HepG2 (cell line): ENCODE data around the gene SIRPB2. TPM values are rescaled to one million over a fixed set of nuclear protein-coding genes. Genes with fewer than 3 reads are reported as not detected.
A peak's percentile ranks its signal among the peaks of the same experiment; 100 is the strongest.

Experiments used
- BRCA1 ChIP-seq: sonication (generic); formaldehyde crosslinking; IDR thresholded peaks from 2 replicates; pipeline ENCODE4 v1.4.0; 2020; ENCODE audit warnings: missing genetic modification reagents
- BRD4 ChIP-seq: sonication (generic); formaldehyde crosslinking; IDR thresholded peaks from 2 replicates; pipeline ENCODE4 v1.4.0; 2020; ENCODE audit warnings: missing genetic modification reagents
- CHCHD3 ChIP-seq: sonication (generic); formaldehyde crosslinking; IDR thresholded peaks from 2 replicates; pipeline ENCODE4 v1.8.0; 2022; ENCODE audit warnings: mild to moderate bottlenecking, missing genetic modification reagents, moderate library complexity
- CSRNP1 ChIP-seq: sonication (generic); formaldehyde crosslinking; IDR thresholded peaks from 2 replicates; pipeline ENCODE4 v1.8.1; 2023; ENCODE audit warnings: mild to moderate bottlenecking, missing genetic modification reagents
- FLYWCH1 ChIP-seq: sonication (generic); formaldehyde crosslinking; IDR thresholded peaks from 2 replicates; pipeline ENCODE4 v1.8.1; 2023; ENCODE audit warnings: mild to moderate bottlenecking, missing genetic modification reagents
- FOXP1 ChIP-seq, 2 experiments: fragments of 450-650 bp in 1 of 2; IDR thresholded peaks; 2 replicates each; pipeline ENCODE4 v1.6.1; 2017 to 2018; ENCODE audit warnings: antibody characterized with exemption in 1 of 2
- KLF12 ChIP-seq: sonication (generic); formaldehyde crosslinking; IDR thresholded peaks from 2 replicates; pipeline ENCODE4 v1.4.0; 2020; ENCODE audit warnings: missing genetic modification reagents, borderline replicate concordance
- LCORL ChIP-seq, 2 experiments: fragments of 450-650 bp in 1 of 2; sonication (generic) in 1 of 2; formaldehyde crosslinking in 1 of 2; IDR thresholded peaks; 2 replicates each; pipeline versions ENCODE4 v1.5.0 to v1.6.1; 2017 to 2020; ENCODE audit warnings: antibody characterized with exemption in 1 of 2, missing genetic modification reagents in 1 of 2
- NR0B2 ChIP-seq: sonication (generic); formaldehyde crosslinking; IDR thresholded peaks from 2 replicates; pipeline ENCODE4 v1.4.0; 2020; ENCODE audit warnings: mild to moderate bottlenecking, missing genetic modification reagents
- NR2F6 ChIP-seq, 2 experiments: IDR thresholded peaks; 2 replicates each; pipeline ENCODE4 v1.6.1; 2016; ENCODE audit warnings: antibody characterized with exemption in 1 of 2, mild to moderate bottlenecking in 1 of 2
- PHF8 ChIP-seq: sonication (generic); formaldehyde crosslinking; IDR thresholded peaks from 2 replicates; pipeline ENCODE4 v1.5.0; 2020; ENCODE audit warnings: missing genetic modification reagents
- POLR2A ChIP-seq, 2 experiments: IDR thresholded peaks; 2 replicates each; pipeline ENCODE4 v1.6.1; 2011; ENCODE audit warnings: low read depth in 2 of 2, low read length in 2 of 2, mild to moderate bottlenecking in 1 of 2, moderate library complexity in 1 of 2; ENCODE audit not compliant: insufficient read depth in 1 of 2
- TEAD3 ChIP-seq: optimal IDR thresholded peaks from 2 replicates; pipeline ENCODE3; 2016; ENCODE audit warnings: borderline replicate concordance
- ZKSCAN1 ChIP-seq: fragments of 150-350 bp; IDR thresholded peaks from 2 replicates; pipeline ENCODE4 v1.6.1; 2014; ENCODE audit warnings: low read length
- ZNF253 ChIP-seq: sonication (generic); formaldehyde crosslinking; IDR thresholded peaks from 2 replicates; pipeline ENCODE4 v1.8.0; 2022; ENCODE audit warnings: mild to moderate bottlenecking, missing genetic modification reagents, borderline replicate concordance
- ZNF274 ChIP-seq: sonication (generic); formaldehyde crosslinking; IDR thresholded peaks from 2 replicates; pipeline ENCODE4 v1.5.1; 2020; ENCODE audit warnings: mild to moderate bottlenecking, missing genetic modification reagents
- ZNF343 ChIP-seq: sonication (generic); formaldehyde crosslinking; IDR thresholded peaks from 2 replicates; pipeline ENCODE4 v1.4.0; 2020; ENCODE audit warnings: mild to moderate bottlenecking, missing genetic modification reagents
- ZNF543 ChIP-seq: sonication (generic); formaldehyde crosslinking; IDR thresholded peaks from 2 replicates; pipeline ENCODE4 v1.4.0; 2020; ENCODE audit warnings: mild to moderate bottlenecking, missing genetic modification reagents
- ZNF550 ChIP-seq: sonication (generic); formaldehyde crosslinking; IDR thresholded peaks from 2 replicates; pipeline ENCODE4 v1.4.0; 2020; ENCODE audit warnings: mild to moderate bottlenecking, missing genetic modification reagents, borderline replicate concordance
- ZNF607 ChIP-seq: sonication (generic); formaldehyde crosslinking; IDR thresholded peaks from 2 replicates; pipeline ENCODE4 v1.5.1; 2020; ENCODE audit warnings: missing genetic modification reagents, mild to moderate bottlenecking, borderline replicate concordance
- ZNF616 ChIP-seq: sonication (generic); formaldehyde crosslinking; IDR thresholded peaks from 2 replicates; pipeline ENCODE4 v1.5.0; 2020; ENCODE audit warnings: low read depth, mild to moderate bottlenecking, missing genetic modification reagents
- ZNF747 ChIP-seq: sonication (generic); formaldehyde crosslinking; IDR thresholded peaks from 2 replicates; pipeline ENCODE4 v1.8.1; 2023; ENCODE audit warnings: missing genetic modification reagents, mild to moderate bottlenecking, borderline replicate concordance
- polyA plus RNA-seq, 8 experiments: library from polyadenylated mRNA; depleted of rRNA in 3 of 8; stranded (reverse) in 7 of 8; unstranded in 1 of 8; fragments of >200 nt; fragmentation: Illumina TruSeq in 4 of 8; extraction: Trizol in 4 of 8; gene quantifications; 2 replicates each; pipeline versions ENCODE4 v1.2.1 to v1.2.3, GENCODE V29; 2011 to 2016; ENCODE audit warnings: low read depth in 4 of 8, missing spikeins in 1 of 8, mixed read lengths in 1 of 8; ENCODE audit not compliant: insufficient read depth in 1 of 8
- total RNA-seq, 5 experiments: library from RNA; depleted of rRNA; stranded (reverse); fragments of >200 nt; fragmentation: Illumina TruSeq; extraction: Trizol; gene quantifications; 2 replicates each; pipeline ENCODE4 v1.2.3, GENCODE V29; 2016; ENCODE audit warnings: low read depth in 1 of 5
- TF ChIP-seq, protein P1 (sequence below): sonication (generic); formaldehyde crosslinking; IDR thresholded peaks from 2 replicates; pipeline ENCODE4 v1.4.0; 2020; ENCODE audit warnings: mild to moderate bottlenecking, low read depth, missing genetic modification reagents
- TF ChIP-seq, protein P2 (sequence below): sonication (generic); formaldehyde crosslinking; IDR thresholded peaks from 2 replicates; pipeline ENCODE4 v1.9.0; 2022; ENCODE audit warnings: missing genetic modification reagents, mild to moderate bottlenecking, borderline replicate concordance

The SIRPB2 gene
- total and polyA plus RNA-seq, 2 of the 13 experiments (the other 11 are each of a cell fraction or from before 2014, with no cell fraction given) = not detected

DNA sequence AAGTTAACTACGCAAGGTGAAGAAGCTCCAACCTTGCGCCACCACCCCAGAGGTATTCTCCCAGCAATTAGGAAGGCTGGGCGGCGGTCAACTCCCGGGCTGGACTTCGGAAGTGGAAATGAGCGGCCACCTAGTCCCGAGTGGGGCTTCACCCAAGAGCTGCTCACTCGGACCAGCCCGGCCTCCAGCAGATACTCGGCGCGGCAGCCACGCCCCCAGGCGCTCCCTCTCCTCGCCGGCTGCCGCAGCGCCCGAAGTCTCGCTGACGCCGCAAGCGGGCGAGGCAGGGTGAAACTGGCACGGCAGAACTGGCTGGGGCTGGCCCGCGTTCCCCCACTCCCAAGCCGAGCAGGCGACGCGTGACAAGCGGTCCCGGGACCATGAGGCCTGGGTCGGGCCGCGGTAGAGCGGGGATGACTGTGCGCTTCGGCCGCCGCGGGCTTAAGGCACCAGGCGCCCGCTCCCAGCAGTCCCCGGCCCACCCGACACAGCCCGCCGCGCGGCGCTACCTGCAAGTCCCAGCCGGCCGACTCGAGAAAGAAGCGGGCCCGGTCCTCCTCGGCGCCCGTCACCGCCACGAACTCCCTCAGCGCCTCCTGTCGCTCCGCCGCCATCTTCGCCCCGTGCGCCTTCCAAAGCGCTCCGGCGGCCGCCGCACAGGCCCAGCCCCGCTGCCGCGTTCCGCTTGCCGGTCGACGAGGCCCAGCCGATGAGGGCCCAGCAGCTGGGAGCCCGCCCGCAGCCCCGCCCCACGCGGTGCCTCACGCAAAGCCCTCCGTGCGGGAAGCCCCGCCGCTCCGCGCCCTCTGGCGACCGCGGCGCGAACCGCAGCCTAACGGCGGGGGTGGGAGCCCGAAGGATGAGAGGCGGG lies 24.8 kb downstream of the SIRPB2 start, which contains the start of gene NSFL1C (continued):
- peak; percentile 71; the same call in 1 of the 2 replicates for TF ChIP-seq ZKSCAN1
- TF ChIP-seq, protein P1, sequence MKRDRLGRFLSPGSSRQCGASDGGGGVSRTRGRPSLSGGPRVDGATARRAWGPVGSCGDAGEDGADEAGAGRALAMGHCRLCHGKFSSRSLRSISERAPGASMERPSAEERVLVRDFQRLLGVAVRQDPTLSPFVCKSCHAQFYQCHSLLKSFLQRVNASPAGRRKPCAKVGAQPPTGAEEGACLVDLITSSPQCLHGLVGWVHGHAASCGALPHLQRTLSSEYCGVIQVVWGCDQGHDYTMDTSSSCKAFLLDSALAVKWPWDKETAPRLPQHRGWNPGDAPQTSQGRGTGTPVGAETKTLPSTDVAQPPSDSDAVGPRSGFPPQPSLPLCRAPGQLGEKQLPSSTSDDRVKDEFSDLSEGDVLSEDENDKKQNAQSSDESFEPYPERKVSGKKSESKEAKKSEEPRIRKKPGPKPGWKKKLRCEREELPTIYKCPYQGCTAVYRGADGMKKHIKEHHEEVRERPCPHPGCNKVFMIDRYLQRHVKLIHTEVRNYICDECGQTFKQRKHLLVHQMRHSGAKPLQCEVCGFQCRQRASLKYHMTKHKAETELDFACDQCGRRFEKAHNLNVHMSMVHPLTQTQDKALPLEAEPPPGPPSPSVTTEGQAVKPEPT (CRISPR knock-in tag) = peak; percentile 97
- TF ChIP-seq BRD4 (CRISPR knock-in tag) = peak; percentile 100
- TF ChIP-seq ZNF253 (CRISPR knock-in tag) = peak; percentile 99
- no peak for TF ChIP-seq LCORL (IDR thresholded peaks at IDR 0.05)
- TF ChIP-seq LCORL (CRISPR knock-in tag; IDR thresholded peaks at IDR 0.05) = peak; percentile 66
- TF ChIP-seq BRCA1 (CRISPR knock-in tag) = peak; percentile 87; the same call in 1 of the 2 replicates
- peak; percentile 88 for TF ChIP-seq POLR2A (IDR thresholded peaks at IDR 0.05; ENCODE audit: insufficient read depth in 1 of 2, low read depth in 2 of 2, low read length in 2 of 2)
- TF ChIP-seq ZNF274 (CRISPR knock-in tag) = peak; percentile 98
- TF ChIP-seq FOXP1 (IDR thresholded peaks at IDR 0.05) = no peak
- TF ChIP-seq FOXP1 (CRISPR knock-in tag; IDR thresholded peaks at IDR 0.05) = no peak
- TF ChIP-seq ZNF543 (CRISPR knock-in tag) = peak; percentile 99
- TF ChIP-seq NR2F6 (IDR thresholded peaks at IDR 0.05) = no peak
- TF ChIP-seq NR2F6 (CRISPR knock-in tag; IDR thresholded peaks at IDR 0.05) = peak; percentile 23; the same call in 1 of the 2 replicates
- TF ChIP-seq NR0B2 (CRISPR knock-in tag) = peak; percentile 97
- TF ChIP-seq, protein P2, sequence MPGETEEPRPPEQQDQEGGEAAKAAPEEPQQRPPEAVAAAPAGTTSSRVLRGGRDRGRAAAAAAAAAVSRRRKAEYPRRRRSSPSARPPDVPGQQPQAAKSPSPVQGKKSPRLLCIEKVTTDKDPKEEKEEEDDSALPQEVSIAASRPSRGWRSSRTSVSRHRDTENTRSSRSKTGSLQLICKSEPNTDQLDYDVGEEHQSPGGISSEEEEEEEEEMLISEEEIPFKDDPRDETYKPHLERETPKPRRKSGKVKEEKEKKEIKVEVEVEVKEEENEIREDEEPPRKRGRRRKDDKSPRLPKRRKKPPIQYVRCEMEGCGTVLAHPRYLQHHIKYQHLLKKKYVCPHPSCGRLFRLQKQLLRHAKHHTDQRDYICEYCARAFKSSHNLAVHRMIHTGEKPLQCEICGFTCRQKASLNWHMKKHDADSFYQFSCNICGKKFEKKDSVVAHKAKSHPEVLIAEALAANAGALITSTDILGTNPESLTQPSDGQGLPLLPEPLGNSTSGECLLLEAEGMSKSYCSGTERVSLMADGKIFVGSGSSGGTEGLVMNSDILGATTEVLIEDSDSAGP (CRISPR knock-in tag) = peak; percentile 94
- TF ChIP-seq ZNF550 = peak; percentile 83; the same call in 1 of the 2 replicates
- TF ChIP-seq ZNF607 = peak; percentile 98
- peak; percentile 63 for TF ChIP-seq TEAD3 (CRISPR knock-in tag)
- TF ChIP-seq ZNF616 = peak; percentile 98
- TF ChIP-seq KLF12 = peak; percentile 99
- peak; percentile 98 for TF ChIP-seq PHF8 (CRISPR knock-in tag)
- peak; percentile 98 for TF ChIP-seq CSRNP1 (CRISPR knock-in tag)
- no peak; the same call in none of the 2 replicates for TF ChIP-seq ZNF343 (CRISPR knock-in tag)
- TF ChIP-seq CHCHD3 = peak; percentile 95; the same call in 1 of the 2 replicates
- 0 out of 2 replicates have a peak, but pooled peaks have one; percentile 52 for TF ChIP-seq FLYWCH1 (CRISPR knock-in tag)
- peak; percentile 88; the same call in 1 of the 2 replicates for TF ChIP-seq ZNF747 (CRISPR knock-in tag)
